ENCODE data around the gene SRXN1. TPM values are rescaled to one million over a fixed set of nuclear protein-coding genes. Genes with fewer than 3 reads are reported as not detected.

The SRXN1 gene
- total and polyA plus RNA-seq, 2 experiments from 2014 or later = 58.6 to 94.1 TPM

DNA sequence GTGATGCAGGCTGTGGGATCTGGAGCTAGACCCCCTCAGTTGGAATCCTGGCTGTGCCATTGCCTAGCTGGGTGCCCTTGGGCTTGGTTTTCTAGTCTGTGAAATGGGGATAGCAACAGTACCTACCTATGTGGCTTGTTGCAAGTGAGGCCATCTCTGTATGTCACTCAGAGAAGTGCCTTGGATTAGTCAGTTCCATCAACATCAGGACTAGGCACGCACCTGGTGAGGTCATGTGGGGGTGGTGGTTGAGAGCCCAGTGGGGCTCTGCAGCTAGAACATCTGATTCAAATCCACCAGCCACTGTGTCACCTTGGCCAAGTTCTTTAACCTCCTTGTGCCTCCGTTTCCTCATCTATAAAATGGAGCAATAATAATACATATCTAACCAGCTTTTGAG, 55.4 kb downstream of the SRXN1 start:
- H2AFZ ChIP-seq = no peak overlapping the region
- H3K9me3 ChIP-seq (ENCODE audit: low read depth) = no peaks in the 10 kb centered on the region
- in situ Hi-C loops (cut with MboI) = no loop called here
- no peaks in the 10 kb centered on the region for H4K20me1 ChIP-seq (ENCODE audit: insufficient read depth)
- WGBS, 2 experiments (ENCODE audit: low coverage in 1 of 2, low lambda C conversion rate in 2 of 2, missing lambda C conversion rate in 2 of 2) = 54 to 67% methylated on average over 2 of the region's 2 CpGs
- no peak overlapping the region for H3K27ac ChIP-seq
- no peak for DNase-seq
- H3K4me3 ChIP-seq = no peak overlapping the region
- no peaks in the 10 kb centered on the region for H3K36me3 ChIP-seq (ENCODE audit: low read depth)
- no peak overlapping the region for H3K4me2 ChIP-seq (ENCODE audit: unreplicated experiment)
- TF ChIP-seq EZH2phosphoT487 (IDR thresholded peaks at IDR 0.05; ENCODE audit: insufficient read depth, low read depth) = no peak
- no peak for TF ChIP-seq EZH2 (IDR thresholded peaks at IDR 0.05; ENCODE audit: insufficient read depth, poor library complexity, severe bottlenecking)
- no peaks in the 10 kb centered on the region for H3K9me2 ChIP-seq (ENCODE audit: insufficient read depth)
- no peaks in the 10 kb centered on the region for H3K4me1 ChIP-seq (ENCODE audit: insufficient read depth)
- H3F3A ChIP-seq (ENCODE audit: insufficient read depth) = no peaks in the 10 kb centered on the region
- H3K79me2 ChIP-seq (ENCODE audit: insufficient read depth) = no peaks in the 10 kb centered on the region
- H3K9ac ChIP-seq = no peak overlapping the region
- peaks cover 2% of the 10 kb centered on the region for H3K27me3 ChIP-seq (replicated peaks; ENCODE audit: insufficient read depth)

Other genes with a start within 250 kb of the SRXN1 start
- gene RBCK1, start 244.9 kb downstream of the SRXN1 start, total RNA-seq (2014; rRNA removed; shearing (Covaris generic)) = 104 and 129 TPM in 2 replicates
- 72.3 and 79.9 TPM in 2 replicates for gene RBCK1, start 244.9 kb downstream of the SRXN1 start, polyA plus RNA-seq (2016; fragmentation: Nextera tagmentation; extraction: Ambion mirVana)
- 43.3 and 51.4 TPM in 2 replicates for gene TBC1D20, start 190.7 kb downstream of the SRXN1 start, total RNA-seq (2014; rRNA removed; shearing (Covaris generic))
- 31.0 and 33.0 TPM in 2 replicates for gene TBC1D20, start 190.7 kb downstream of the SRXN1 start, polyA plus RNA-seq (2016; fragmentation: Nextera tagmentation; extraction: Ambion mirVana)
- 98.8 and 110 TPM in 2 replicates for gene CSNK2A1, start 109.4 kb downstream of the SRXN1 start, total RNA-seq (2014; rRNA removed; shearing (Covaris generic))
- gene CSNK2A1, start 109.4 kb downstream of the SRXN1 start, polyA plus RNA-seq (2016; fragmentation: Nextera tagmentation; extraction: Ambion mirVana) = 69.0 and 74.4 TPM in 2 replicates
- gene TCF15, start 42.9 kb downstream of the SRXN1 start, total RNA-seq (2014; rRNA removed; shearing (Covaris generic)) = not detected in 2 replicates
- gene TCF15, start 42.9 kb downstream of the SRXN1 start, polyA plus RNA-seq (2016; fragmentation: Nextera tagmentation; extraction: Ambion mirVana) = not detected in 2 replicates
- not detected in 2 replicates for gene SCRT2, start 22.6 kb upstream of the SRXN1 start, total RNA-seq (2014; rRNA removed; shearing (Covaris generic))
- not detected in 2 replicates for gene SCRT2, start 22.6 kb upstream of the SRXN1 start, polyA plus RNA-seq (2016; fragmentation: Nextera tagmentation; extraction: Ambion mirVana)
- gene SLC52A3, start 115.3 kb upstream of the SRXN1 start, total RNA-seq (2014; rRNA removed; shearing (Covaris generic)) = not detected in 2 replicates
- not detected in 2 replicates for gene SLC52A3, start 115.3 kb upstream of the SRXN1 start, polyA plus RNA-seq (2016; fragmentation: Nextera tagmentation; extraction: Ambion mirVana)
- 2.6 and 5.6 TPM in 2 replicates for gene FAM110A, start 180.5 kb upstream of the SRXN1 start, total RNA-seq (2014; rRNA removed; shearing (Covaris generic))
- gene FAM110A, start 180.5 kb upstream of the SRXN1 start, polyA plus RNA-seq (2016; fragmentation: Nextera tagmentation; extraction: Ambion mirVana) = 3.8 and 5.0 TPM in 2 replicates